IgD-negative memory B cell (primary cell): ENCODE data around the gene IDH2. TPM values are rescaled to one million over a fixed set of nuclear protein-coding genes. Genes with fewer than 3 reads are reported as not detected.

Source experiments
- H3K27ac Mint-ChIP-seq, 3 donors: one replicate each; pipeline ENCODE4 v1.8.0; 2020 to 2022; ENCODE audit warnings: mild to moderate bottlenecking in 3 of 3, mixed read lengths in 3 of 3, moderate library complexity in 1 of 3
- H3K27me3 Mint-ChIP-seq: one replicate; pipeline ENCODE4 v1.8.0; 2021; ENCODE audit warnings: mixed read lengths
- H3K36me3 Mint-ChIP-seq: one replicate; pipeline ENCODE4 v1.8.0; 2020; ENCODE audit warnings: mild to moderate bottlenecking, mixed read lengths
- H3K4me1 Mint-ChIP-seq, 3 donors: one replicate each; pipeline ENCODE4 v1.8.0; 2020 to 2022; ENCODE audit warnings: mixed read lengths in 3 of 3, mild to moderate bottlenecking in 1 of 3
- H3K4me3 Mint-ChIP-seq, 4 donors: one replicate each; pipeline ENCODE4 v1.8.0; 2020 to 2022; ENCODE audit warnings: mild to moderate bottlenecking in 4 of 4, mixed read lengths in 4 of 4, moderate library complexity in 3 of 4
- H3K9me3 Mint-ChIP-seq, 3 donors: one replicate each; pipeline ENCODE4 v1.8.0; 2020 to 2021; ENCODE audit warnings: mixed read lengths in 3 of 3, mild to moderate bottlenecking in 1 of 3
- polyA plus RNA-seq: library from polyadenylated mRNA; unstranded; fragments of 300-500 nt; fragmentation: Illumina TruSeq; gene quantifications from one replicate; pipeline ENCODE4 v1.2.3, GENCODE V29; 2021

The IDH2 gene
- polyA plus RNA-seq, 1 donor from 2014 or later = 106 TPM

DNA sequence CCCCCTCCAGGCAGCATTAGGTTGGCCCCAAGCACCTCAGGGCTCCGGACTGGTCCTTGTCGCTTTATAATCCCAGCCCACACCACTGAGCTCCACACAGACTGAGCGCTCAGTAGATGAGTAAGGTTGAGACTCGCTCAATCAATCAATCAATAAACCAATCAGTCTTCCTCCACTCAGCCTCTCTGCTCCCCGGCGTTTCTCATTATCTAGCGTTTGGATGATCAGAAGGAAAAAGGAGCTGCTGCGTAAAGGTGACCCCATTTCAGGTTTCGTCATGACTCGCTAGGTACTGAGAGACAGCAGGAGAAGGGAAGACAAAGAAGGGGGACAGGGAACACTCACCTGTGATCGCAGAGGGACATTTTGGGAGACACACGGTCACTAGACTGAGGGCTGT is 59.9 kb downstream of the IDH2 start:
- Mint-ChIP-seq H3K27ac (no peak overlapping the region), H3K36me3 (no peaks in the 10 kb centered on the region), H3K4me3 (no peak overlapping the region), H3K27me3 (no peaks in the 10 kb centered on the region), H3K4me1 (peaks cover 33 to 41% (median 41%) of the 10 kb centered on the region in 3 donors), H3K9me3 (no peaks in the 10 kb centered on the region)

DNA sequence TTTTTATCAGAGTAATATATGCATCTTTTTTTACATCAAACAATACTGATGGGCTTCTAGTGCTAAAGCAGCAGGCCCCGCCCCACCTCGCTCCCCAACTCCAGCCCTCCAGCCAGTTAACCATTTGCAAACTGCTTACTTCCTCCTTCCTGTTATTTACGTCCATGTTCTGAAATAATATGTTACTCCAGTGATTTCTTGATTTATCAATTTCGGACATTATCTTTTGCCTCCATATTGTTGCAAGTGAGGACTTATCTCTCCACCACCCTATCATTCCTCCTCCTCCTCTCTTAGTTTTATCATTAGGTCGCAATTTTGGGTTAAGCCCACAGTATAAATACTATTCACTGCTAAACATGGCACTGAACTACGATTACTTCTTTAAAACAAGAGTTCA is 61.6 kb downstream of the IDH2 start:
- H3K4me3 Mint-ChIP-seq = no peak overlapping the region
- no peaks in the 10 kb centered on the region for H3K27me3 Mint-ChIP-seq
- no peaks in the 10 kb centered on the region for H3K9me3 Mint-ChIP-seq
- peaks cover 20 to 30% (median 28%) of the 10 kb centered on the region in 3 donors for H3K4me1 Mint-ChIP-seq
- H3K27ac Mint-ChIP-seq = no peak overlapping the region
- H3K36me3 Mint-ChIP-seq = peaks cover 2% of the 10 kb centered on the region

DNA sequence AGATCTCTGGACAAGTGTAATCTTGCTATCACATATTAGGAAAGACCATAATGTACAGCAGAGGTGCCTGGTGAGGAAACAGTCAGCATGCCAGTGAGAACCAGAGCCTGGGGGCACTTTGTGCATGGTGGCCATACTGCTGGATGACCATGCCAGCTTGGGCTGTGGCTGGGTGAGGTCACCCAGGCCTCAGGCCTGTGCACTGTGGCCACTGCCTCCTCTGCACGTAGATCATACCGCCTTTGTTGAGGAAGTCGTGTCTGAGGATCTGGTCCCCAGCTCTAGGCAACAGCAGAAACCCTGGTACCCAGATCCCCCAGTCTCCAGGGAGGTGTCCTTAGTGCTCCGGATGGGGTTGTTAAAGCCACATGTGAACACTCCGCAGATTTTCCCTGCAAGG is 62.3 kb downstream of the IDH2 start:
- peak overlapping the region in 1 of 3 donors; percentile 31 for H3K27ac Mint-ChIP-seq
- H3K4me1 Mint-ChIP-seq = peaks cover 19 to 30% (median 21%) of the 10 kb centered on the region in 3 donors
- H3K27me3 Mint-ChIP-seq = no peaks in the 10 kb centered on the region
- H3K9me3 Mint-ChIP-seq = no peaks in the 10 kb centered on the region
- H3K36me3 Mint-ChIP-seq = peaks cover 2% of the 10 kb centered on the region
- H3K4me3 Mint-ChIP-seq = no peak overlapping the region

DNA sequence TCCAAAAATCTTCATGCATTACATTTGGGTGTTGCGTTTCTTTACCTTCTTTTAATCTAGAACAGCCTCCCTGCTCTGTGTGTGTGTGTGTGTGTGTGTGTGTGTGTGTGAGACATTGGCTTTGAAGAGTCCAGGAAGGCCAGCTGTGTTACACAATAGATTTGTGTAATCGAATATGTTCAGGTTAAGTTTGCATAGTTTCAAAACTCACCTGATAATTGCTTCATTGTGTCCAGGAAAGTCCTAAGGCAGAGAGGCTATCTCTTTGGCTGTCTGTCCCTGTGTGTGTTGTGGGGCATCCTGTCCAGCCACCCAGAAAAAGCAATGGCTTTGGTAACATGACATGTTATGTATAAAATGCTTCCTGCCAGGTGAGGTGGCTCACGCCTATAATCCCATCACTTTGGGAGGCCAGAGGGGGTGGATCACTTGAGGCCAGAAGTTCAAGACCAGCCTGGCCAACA is 63.6 kb downstream of the IDH2 start:
- H3K4me1 Mint-ChIP-seq = peaks cover 27 to 39% (median 30%) of the 10 kb centered on the region in 3 donors
- H3K36me3 Mint-ChIP-seq = peaks cover 2% of the 10 kb centered on the region

DNA sequence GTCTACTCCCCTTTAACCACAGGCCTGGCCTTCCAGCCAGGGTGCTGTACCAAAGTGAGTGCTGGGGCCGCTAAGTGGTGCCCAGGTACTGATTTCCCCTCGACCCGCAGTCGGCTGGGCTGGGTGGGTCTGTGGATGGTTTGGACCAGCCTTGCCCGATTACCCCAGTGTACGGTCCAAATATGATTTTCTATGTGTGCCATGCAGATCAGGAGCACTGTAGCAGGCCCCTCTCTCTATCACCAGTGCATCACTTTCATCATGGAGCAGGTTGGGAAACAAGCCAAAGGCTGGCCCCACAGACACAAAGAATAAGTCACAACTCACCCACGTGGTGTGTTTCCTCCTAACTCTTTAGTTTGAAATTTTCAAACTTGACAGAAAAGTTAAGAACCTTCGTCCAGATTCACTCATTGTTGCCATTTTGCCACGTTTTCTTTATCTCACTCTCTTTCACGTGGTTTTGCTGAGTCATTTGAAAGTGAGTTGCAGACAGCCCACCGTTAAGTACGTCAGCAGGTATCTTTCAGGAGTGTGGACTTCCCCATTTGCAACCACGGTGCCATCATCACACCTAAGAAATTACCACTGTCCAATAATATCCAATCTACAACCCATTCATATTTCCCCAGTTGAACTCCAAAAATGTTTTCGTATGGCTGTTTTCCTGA is 64.2 kb downstream of the IDH2 start:
- no peaks in the 10 kb centered on the region for H3K27me3 Mint-ChIP-seq
- no peaks in the 10 kb centered on the region for H3K9me3 Mint-ChIP-seq
- peak overlapping the region; percentile 60 to 80 (median 61) for H3K27ac Mint-ChIP-seq
- peaks cover 2% of the 10 kb centered on the region for H3K36me3 Mint-ChIP-seq
- H3K4me3 Mint-ChIP-seq = peak overlapping the region in 2 of 4 donors; percentile 3 to 24
- peaks cover 28 to 44% (median 34%) of the 10 kb centered on the region in 3 donors for H3K4me1 Mint-ChIP-seq

More for the DNA sequence above, 63.6 kb downstream of the IDH2 start:
- peak overlapping the region in 1 of 4 donors; percentile 3 for H3K4me3 Mint-ChIP-seq
- peak overlapping the region in 2 of 3 donors; percentile 51 to 61 for H3K27ac Mint-ChIP-seq
- no peaks in the 10 kb centered on the region for H3K27me3 Mint-ChIP-seq
- no peaks in the 10 kb centered on the region for H3K9me3 Mint-ChIP-seq

DNA sequence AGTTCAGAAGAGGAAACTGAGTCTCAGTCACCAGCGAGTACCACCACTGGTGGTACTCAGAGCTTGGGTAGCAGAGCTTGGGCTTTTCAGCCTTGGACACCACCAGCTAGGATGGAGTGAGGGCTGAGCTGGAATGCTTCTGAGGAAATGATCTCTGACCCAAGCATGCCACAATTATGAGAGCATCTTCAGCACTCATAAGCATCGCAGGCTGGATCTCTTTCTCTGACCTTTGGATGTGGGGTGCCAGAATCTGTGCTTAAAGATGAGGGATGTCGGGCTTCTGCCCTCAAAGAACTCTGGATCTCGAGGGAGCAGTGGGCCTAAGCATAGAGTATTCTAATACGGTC is 64.8 kb downstream of the IDH2 start:
- Mint-ChIP-seq H3K4me3 (no peak overlapping the region), H3K27ac (peak overlapping the region in 2 of 3 donors; percentile 60 to 61), H3K9me3 (no peaks in the 10 kb centered on the region), H3K27me3 (no peaks in the 10 kb centered on the region), H3K4me1 (peaks cover 31 to 45% (median 36%) of the 10 kb centered on the region in 3 donors), H3K36me3 (peaks cover 2% of the 10 kb centered on the region)

DNA sequence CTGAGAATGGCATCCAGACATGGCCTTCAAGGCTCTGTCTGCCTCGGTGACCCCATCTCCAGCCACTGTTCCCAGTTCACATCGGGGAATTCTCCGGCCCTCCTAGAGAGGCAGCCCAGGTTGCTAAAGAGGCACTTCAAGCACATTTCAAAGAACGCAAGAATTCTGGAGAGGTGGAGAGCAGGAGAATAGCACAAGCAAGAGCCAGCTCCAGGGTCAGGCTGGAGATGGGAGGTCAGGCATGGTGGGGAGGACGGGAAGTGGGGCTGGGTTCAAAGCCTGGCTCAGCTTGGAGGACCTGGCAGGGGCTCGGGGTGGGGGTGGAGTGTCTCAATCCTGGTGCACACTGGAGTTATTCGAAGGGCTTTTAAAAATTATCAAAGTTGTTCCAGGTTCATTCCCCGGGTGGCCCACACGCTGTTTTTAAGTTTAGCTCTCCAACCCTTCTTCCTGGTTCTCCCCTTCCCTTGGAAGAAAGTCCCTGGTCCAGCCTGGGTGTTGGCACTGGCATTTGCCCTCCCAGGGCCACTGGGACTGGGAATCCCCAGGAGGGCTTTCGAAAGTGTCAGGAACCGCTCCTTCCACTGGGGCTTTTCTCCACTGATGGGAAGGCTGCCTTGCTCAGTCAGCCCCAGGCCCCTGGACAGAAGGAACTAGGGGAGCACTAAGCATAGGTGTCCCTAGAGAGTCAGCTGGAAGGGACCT is 65.3 kb downstream of the IDH2 start:
- H3K4me3 Mint-ChIP-seq = no peak overlapping the region
- H3K27me3 Mint-ChIP-seq = no peaks in the 10 kb centered on the region
- H3K27ac Mint-ChIP-seq = peak overlapping the region in 2 of 3 donors; percentile 19 to 61
- peaks cover 31 to 47% (median 34%) of the 10 kb centered on the region in 3 donors for H3K4me1 Mint-ChIP-seq
- no peaks in the 10 kb centered on the region for H3K9me3 Mint-ChIP-seq
- H3K36me3 Mint-ChIP-seq = peaks cover 2% of the 10 kb centered on the region

DNA sequence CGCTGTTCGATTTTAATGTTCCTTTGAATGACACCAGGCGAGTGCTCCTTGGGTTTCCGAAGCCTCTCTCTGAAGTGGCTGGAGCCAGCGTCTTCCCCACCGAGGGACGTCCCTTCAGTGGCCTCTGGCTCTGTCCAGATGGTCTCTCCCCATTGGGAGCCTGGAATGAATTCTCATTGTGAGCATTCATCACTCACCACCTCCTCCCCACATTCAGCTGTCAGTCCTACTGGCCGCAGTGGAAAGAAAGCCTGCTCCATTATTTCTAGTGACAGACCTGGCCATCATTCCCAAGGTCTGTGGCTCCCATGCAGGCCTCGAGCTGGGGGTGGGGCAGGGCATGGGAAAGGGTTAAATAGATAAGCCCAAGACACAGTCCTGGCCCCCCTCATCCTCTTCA is 65.9 kb downstream of the IDH2 start:
- Mint-ChIP-seq H3K9me3 (no peaks in the 10 kb centered on the region), H3K4me3 (peak overlapping the region in 1 of 4 donors; percentile 74), H3K4me1 (peaks cover 36 to 53% (median 38%) of the 10 kb centered on the region in 3 donors), H3K36me3 (peaks cover 2% of the 10 kb centered on the region), H3K27me3 (no peaks in the 10 kb centered on the region), H3K27ac (peak overlapping the region in 1 of 3 donors; percentile 8)

DNA sequence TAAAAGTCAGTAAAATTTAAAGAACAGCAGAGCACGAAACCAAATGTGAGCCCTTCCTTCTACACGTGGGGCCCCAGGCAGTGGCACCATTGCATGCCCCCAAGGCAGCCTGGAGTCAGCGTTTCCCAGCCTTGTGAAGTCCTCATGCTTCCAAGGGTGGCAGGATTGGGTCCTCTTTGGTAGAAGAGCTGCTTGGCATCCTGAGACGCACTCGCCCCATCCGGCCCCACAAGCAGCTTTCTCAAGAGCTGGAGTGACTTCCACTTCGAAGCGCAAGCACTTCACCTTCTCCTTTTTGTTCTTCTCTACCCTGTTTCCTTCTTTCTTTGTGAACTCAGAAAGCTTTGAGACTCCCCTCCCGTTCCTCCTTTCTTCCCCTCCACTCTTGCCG is 66.4 kb downstream of the IDH2 start:
- peaks cover 38 to 54% (median 40%) of the 10 kb centered on the region in 3 donors for H3K4me1 Mint-ChIP-seq
- H3K9me3 Mint-ChIP-seq = no peaks in the 10 kb centered on the region
- no peaks in the 10 kb centered on the region for H3K27me3 Mint-ChIP-seq
- no peak overlapping the region for H3K4me3 Mint-ChIP-seq
- peaks cover 2% of the 10 kb centered on the region for H3K36me3 Mint-ChIP-seq
- H3K27ac Mint-ChIP-seq = peak overlapping the region in 1 of 3 donors; percentile 44

DNA sequence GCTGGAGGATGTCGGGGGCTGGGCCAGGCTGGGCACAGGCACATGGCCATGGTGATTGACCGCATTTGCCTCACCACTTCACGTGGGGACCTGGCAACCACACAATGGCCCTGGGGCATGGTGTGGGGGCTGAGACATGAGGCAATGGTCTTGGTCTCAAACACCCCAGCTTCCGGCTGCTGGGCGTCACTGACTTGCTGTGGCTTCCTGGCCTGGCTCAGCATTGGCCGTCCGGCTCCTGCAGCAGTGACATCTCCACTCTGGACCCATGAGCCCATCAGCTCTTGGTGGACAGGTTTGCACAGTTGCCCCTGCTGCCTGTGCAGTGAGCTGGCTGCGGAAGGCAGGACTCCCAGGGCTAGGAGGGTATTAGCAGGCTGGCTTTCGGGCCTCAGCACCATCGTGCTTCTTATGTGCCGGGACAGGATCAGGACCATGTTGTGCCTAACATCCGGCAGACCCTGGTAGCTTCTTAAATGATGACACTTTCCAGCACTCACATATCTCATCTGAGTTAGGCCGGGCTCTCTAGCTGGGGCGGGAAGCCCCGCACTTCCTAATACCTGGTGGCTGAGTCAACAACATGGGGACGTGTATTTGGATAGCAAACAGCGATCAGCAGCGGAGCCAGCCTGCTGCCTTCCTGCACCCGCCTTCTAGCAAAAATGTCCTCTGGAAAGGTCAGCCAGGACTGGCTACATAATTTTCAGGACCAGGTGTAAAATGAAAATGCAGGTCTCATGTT is 67.0 kb downstream of the IDH2 start:
- Mint-ChIP-seq H3K4me1 (peaks cover 35 to 54% (median 39%) of the 10 kb centered on the region in 3 donors), H3K27me3 (no peaks in the 10 kb centered on the region), H3K36me3 (peaks cover 2% of the 10 kb centered on the region), H3K9me3 (no peaks in the 10 kb centered on the region), H3K4me3 (peak overlapping the region in 2 of 4 donors; percentile 51 to 78), H3K27ac (peak overlapping the region in 1 of 3 donors; percentile 44)

DNA sequence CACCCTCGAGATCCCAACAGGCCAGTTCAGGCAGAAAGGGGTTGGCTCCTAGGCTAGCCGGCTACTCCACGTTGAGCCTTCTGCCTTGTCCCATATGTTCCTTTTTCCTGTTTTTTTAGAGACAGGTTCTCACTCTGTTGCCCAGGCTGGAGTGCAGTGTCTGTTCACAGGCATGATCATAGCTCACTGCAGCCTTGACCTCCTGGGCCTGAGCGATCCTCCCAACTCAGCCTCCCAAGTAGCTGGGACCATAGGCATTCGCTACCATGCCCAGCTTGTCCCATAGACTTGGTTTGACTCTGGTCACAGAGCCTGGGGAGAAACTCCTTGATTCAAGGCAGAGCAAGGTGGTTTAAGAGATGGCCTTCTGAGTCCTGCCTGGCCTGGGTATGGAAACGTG is 68.8 kb downstream of the IDH2 start:
- peaks cover 4% of the 10 kb centered on the region for H3K36me3 Mint-ChIP-seq
- H3K27me3 Mint-ChIP-seq = no peaks in the 10 kb centered on the region
- no peaks in the 10 kb centered on the region for H3K9me3 Mint-ChIP-seq
- H3K4me1 Mint-ChIP-seq = peaks cover 37 to 48% (median 40%) of the 10 kb centered on the region in 3 donors
- peak overlapping the region in 1 of 3 donors; percentile 44 for H3K27ac Mint-ChIP-seq
- peak overlapping the region in 1 of 4 donors; percentile 21 for H3K4me3 Mint-ChIP-seq

Other genes with a start within 250 kb of the IDH2 start
- gene AP3S2, start 208.5 kb downstream of the IDH2 start, polyA plus RNA-seq = 29.7 TPM
- gene ARPIN, start 189.5 kb downstream of the IDH2 start, polyA plus RNA-seq = not detected
- 3.6 TPM for gene ZNF710, start 101.1 kb downstream of the IDH2 start, polyA plus RNA-seq
- gene SEMA4B, start 98.9 kb upstream of the IDH2 start, polyA plus RNA-seq = 191 TPM
- gene CIB1, start 131.5 kb upstream of the IDH2 start, polyA plus RNA-seq = 304 TPM
- 1.3 TPM for gene GDPGP1, start 131.7 kb upstream of the IDH2 start, polyA plus RNA-seq
- 0.08 TPM for gene TTLL13, start 147.1 kb upstream of the IDH2 start, polyA plus RNA-seq
- gene NGRN, start 163.2 kb upstream of the IDH2 start, polyA plus RNA-seq = 63.4 TPM
- gene ZNF774, start 249.8 kb upstream of the IDH2 start, polyA plus RNA-seq = 0.04 TPM